Activated CD4-positive, alpha-beta T cell treated with anti-CD3 and anti-CD28 coated beads for 4 hours (primary cell): ENCODE data around the gene TPD52L1.

Experiments
- DNase-seq, 2 donors: peaks; one replicate each; pipeline ENCODE4 v3.0.0-alpha.2; 2020

TPD52L1 gene

DNA sequence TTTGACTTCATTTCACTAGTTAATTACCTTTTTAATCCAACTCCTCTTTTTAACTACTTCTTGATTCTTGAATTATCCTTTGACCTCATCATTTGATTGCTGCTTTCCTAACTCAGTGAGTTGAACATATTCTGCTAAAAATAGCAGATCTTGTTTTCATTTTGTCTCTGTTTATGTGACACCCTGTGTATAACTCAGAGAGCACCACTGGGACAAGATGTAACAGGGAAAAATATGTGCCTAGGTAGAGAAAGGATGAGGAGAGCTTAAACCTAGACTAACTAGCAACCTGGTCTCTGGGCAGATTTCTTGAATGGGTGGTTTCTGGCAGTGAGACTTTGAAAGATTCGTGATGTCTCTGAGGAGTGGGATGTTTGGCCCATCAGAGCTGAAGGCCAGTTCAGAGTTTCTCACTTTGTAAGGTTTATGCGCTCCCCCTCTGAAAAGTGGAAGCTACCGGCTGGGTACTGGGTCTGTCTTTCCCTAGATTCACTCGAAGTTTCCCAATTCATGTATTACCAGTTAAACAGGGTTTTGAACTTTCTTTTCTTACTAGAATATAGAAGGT lies 61.8 kb downstream of the TPD52L1 start:
- no peak for DNase-seq

DNA sequence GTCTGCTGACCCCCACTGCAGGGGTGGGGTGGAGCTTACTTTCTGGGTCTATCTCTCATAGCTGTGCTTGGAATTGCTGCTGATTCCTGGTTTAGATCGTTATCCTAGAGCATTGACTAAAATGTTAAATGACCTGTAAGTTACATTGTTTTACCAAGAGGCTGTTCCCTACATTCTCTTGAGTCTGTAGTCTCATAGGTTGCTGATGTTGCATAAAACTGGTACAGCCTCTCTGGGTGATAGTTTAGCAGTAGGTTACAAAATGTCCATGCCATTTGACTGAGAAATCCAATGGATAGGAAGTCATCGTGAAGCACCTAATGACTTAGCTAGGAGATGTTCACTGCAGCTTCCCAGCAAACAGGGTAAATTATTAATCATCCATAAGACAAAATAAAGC lies 62.4 kb downstream of the TPD52L1 start:
- DNase-seq: no peak

DNA sequence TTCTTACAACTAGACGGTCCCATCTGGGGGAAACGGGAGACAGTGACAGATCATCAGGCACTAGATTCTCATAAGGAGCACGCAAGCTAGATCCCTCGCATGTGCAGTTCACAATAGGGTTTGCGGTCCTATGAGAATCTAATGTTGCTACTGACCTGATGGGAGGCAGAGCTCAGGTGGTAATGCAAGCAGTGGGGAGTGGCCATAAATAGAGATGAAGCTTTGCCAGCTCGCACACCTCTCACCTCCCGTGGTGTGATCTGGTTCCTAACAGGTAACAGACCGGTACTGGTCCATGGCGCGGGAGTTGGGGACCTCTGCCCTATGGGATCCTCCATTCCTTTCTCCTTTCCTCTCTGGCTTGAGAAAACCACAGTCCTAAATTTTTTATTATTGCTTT lies 63.8 kb downstream of the TPD52L1 start:
- DNase-seq: no peak

DNA sequence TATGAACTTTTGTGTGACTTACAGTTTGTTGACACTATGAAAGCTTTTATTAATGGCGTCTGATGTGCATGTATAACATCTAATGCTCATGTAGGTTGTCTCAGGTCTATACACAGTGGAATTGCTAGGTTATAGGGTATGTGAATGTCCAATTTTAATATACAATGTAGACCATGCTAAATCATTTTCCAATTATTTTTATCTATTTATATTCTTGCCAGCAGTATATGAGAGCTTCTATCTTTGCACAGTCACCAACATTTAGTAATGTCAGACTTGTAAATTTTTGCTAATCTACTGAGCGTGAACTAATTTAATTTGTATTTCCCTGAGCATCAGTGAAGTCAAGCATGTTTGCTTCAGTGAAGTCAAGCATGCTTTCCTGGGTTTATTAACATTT lies 64.4 kb downstream of the TPD52L1 start:
- DNase-seq: no peak

DNA sequence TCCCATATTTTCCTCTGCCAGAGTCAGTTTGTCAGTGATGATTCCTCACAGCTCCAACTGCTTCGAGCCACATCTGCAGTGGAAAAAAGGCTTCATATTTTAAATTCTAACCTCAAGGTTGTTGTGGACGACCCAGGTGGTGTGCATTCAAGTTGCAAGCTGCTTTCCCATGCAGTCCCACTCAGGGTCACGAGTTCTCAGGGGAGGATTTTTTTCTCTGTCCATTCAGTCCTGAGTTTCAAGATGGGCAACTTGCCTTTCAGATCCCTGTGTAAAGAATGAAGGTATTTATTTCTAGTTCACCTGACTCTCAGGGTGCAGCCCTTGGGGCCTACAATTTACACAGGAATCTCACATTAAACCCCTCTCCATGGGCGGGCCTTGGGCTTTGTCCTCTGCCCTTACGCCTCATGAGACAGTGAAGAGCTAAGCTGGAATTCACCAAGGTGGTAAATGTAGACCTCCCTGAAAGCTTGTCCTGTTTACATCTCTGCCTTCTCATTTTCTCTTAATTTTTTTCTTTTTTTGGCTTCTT lies 65.9 kb downstream of the TPD52L1 start:
- DNase-seq: no peak

DNA sequence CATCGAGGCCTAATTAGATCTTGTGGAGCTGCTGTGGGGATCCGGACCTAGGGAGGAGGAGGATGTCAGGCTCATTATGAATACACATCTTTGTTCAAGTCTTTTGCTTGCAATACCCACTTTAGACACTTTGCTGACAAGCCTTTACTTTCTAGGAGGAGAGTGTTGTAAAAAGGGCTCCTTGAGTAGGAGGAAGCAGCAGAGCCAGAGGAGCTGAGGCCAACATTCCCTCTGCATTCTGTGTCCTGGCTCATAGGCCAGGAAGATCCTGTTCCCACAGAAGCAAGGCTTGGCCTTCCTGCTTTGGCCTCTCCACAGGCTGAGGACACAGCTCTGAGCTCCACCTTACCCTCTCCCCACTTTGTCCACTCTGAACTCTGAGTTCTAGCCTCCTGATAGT lies 67.1 kb downstream of the TPD52L1 start:
- DNase-seq: no peak

DNA sequence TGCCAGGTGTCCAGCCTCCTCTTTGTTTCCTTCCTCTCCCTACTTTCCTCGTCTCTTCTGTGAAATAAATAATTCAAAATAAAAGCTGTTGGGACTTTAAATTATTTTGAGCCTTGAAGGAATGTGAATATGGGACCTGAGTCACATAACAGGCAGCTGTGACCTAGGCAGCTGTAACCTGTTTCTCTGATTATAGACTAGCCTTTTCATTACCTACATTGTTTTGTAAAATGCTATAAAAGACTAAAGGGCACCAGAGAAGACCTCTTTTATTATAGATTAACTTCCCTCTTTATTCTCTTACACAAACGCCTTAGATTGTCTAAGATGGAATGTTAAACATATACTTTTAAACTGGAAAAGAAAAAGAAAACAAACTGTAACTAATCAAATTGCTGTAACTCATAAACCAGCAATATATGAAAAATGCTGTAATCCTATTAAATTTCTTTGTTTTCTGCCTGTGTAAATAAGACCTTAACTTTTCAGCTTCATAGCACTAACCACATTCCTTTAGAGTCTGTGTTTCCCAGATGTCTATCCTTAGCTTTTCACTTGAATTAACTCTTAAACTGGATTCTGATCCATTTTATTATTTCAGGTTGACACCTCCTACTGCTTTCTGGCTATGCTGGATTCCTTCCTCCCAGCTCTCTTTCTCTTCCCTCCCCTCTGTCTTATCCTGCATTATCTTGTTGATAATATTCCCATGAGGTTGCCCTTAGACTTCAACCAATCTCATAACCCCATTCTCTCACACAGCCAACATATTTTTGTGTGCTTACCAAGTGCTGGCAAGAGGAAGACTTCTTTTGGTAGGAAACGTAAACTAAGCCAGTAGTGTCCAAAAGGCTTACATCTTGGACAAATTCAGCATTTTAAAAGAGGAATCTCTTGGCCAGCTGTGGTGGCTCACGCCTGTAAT lies 69.2 kb downstream of the TPD52L1 start:
- DNase-seq: no peak

DNA sequence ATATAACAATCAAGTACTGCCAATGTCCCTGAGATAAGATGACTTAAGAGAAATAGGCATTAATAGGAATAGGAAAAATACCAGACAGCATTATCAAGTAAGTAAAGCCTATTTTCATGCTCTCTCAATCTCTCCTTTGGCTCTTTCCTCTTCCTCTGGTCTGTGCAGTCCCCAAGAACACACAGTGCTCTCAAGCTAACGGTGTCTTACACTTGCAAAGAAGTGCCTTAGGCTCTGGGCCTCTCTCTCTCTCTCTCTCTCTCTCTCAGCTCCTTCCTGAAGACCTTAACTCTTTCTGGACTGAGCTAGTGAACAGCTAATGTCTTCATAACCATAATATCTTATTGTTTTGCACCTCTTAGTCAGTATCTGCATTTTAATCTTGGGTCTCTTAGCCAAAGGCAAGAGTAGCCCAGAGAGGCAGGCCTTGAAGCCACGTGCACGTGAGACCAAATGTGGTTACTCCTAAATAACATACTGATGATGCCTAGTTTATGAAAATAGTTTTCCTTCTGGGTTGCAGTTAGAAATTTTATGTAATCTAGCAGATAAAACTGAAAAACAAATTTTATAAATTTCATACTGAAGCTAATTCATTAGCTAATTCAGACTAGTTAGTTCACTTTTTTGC lies 70.8 kb downstream of the TPD52L1 start:
- no peak for DNase-seq

DNA sequence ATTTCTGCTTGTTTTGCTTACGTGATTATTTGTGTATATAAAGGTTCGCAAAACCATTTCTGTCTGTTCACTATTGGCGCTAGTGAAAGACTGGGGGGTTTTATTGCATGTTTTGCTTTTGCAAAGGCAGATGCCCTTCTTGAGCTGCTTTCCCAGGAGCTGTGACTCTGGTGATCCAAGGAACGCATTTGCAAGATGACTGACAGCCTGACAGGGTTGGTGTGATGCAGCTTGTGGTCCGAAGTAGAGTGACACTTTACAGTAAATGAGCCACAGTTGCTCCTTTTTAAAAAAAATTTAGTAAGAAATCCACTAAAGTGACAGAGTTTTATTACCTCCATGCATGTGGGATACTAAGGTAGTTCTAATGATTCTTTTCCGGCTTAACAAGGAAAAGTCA lies 73.7 kb downstream of the TPD52L1 start:
- no peak for DNase-seq

DNA sequence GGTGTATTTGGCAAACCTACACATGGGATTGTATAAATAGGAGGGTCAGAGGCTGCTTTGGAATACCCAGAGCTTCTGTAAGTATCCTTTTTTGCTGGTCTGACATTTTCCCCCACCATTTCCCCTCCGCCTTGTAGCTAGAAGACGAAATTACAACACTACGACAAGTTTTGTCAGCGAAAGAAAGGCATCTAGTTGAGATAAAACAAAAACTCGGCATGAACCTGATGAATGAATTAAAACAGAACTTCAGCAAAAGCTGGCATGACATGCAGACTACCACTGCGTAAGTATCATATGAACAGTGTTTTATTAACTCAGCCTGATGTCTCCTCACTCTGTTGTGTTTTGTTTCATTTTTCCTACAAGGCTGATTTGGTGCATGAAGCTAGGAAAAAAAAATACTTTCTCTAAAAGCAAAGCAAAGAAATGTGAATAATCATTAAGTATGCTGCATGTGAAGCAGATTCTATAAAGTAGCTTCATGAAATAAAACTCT lies 75.5 kb downstream of the TPD52L1 start:
- no peak for DNase-seq

DNA sequence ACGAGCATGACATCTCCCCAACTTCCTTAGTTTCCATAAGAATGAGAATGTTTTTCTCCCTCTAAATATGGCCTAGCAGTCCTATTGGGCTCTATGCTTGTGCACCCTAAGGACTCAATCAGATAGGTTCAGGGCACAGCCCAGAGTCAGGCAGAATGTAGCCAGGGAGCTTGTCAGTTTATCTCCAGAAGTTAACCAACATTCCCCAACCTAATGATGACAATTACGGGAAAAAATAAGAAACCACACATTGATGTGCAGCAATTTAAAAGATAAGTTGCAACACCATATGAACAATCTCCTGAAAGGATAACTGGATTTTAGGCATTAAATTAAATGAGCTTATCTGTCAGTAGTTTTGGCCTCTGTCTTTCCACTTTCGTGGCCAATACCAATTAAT lies 77.1 kb downstream of the TPD52L1 start:
- no peak for DNase-seq

DNA sequence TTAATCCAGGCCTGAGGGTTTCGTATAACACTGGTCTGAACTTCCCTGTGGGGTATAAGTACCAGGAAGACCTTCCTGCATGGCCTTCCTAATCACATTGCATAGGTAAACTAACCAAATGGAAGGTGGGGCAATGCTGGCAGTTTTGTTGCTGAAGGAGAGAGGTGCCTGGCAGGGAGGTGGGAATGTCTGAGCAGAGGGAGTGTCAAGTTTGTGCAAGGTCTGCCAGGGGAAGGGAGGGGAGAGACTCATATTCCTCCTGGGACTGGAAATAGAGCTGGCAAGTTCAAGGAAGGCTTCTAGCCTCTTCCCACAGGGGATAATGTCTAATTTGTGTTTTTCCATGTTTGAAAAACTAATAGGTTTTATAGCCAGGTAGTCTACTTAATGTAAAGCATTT lies 77.6 kb downstream of the TPD52L1 start:
- DNase-seq: no peak

DNA sequence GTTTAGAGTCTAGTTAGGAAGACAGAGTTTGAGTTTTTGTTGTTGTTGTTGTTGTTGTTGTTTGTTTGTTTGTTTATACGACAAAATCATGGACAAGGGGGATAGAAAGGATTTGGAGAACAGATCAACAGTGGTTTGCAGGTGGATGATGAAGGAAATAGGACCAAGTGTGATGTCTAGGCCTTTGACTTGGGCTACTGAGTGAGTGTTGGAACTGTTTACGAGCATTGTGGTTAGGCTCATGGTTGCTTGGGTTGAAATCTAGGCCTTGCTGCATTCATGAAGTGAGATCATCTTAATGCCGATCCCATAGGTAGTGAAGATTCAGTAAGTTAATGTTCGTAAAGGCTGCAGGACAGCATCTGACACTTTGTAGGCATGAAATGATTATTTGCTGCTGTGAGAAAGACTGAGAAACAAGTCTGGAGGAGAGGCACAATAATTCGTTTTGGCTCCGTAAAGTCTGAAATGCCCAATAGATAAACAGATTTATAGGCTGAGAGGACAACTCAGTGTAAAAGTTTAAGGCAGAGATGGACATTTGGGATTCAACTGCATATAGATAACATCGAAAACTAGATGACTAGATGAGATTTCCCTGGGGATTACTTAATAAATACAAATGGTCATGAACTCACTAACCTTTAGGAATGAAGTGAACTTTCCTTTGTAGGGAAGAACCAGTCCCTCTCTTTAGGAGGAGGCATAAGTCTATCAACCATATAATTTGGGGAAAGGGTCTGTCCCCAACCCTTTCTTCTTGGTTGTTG lies 78.2 kb downstream of the TPD52L1 start:
- DNase-seq: no peak

DNA sequence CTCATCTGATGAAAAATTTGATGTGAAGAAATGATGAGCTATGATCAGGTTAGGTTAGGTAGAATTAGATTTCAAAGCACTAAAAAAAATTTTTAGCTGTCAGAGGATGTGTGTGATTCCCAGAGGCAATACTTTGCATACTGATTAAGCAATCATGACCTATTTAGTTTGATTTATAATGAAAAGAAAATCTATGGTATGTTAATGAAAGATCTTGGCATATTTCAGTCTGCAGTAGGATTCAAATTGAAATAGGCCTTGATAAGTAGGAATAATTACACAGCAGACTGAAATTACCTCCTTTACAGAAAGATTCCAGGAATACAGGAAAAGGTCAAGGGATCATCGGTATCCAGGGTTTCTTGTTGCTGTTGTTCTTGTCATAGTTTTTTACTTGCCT lies 78.9 kb downstream of the TPD52L1 start:
- DNase-seq: no peak

DNA sequence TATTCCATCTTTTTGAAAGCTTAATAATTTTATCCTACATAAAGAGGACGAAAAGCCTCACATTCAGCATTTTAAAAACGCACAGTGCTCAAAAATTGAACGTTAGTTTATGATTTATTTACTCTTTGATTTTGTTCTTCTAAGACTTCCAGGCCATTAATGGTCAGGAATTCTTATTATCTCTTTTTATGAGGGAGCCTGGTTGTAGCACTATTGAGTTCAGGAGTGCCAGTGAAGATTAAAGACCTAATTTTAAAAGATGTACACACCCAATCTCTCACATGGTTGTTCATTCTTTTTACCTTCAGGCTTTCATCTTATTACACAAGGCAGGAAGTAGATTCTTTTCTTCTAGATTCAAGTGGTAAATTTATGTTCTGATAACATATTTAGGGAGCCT lies 79.6 kb downstream of the TPD52L1 start:
- no peak for DNase-seq

DNA sequence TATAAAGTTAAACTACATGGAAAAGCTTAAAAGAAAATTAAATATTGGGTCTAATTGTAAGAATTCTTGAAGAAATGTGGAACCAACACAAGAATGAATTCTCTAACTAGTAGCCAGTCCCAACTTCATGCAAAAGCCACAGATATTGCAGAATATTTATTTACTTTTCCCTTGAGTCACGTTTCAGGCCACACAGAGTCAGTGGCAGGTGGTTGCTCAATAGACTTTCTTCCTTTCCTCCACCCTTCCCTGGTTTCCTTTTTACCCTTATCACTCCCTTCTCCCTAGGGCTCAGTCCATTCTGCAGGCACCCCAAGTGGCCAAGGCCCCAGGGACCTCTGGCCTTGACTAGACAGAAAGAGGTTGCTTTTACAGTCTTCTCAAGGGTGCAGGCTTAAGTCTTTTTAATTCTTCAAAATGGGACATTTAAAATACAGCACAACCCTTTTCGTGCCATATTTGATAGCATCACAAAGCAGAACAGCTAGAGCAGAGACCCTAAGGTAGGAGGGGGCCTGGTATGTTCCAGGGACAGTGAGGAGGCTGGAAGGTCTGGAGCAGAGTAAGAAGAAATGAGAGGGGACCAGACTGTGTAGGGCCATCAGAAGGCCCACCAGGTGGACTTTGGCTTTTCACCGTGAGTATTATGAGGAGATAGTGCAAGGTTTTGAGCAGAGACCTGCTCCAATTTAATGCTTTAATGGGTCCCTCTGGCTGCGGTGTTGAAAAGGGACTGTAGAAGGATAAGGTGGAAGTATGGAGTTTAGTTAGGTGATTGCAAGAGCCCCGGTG lies 83.2 kb downstream of the TPD52L1 start:
- no peak for DNase-seq

DNA sequence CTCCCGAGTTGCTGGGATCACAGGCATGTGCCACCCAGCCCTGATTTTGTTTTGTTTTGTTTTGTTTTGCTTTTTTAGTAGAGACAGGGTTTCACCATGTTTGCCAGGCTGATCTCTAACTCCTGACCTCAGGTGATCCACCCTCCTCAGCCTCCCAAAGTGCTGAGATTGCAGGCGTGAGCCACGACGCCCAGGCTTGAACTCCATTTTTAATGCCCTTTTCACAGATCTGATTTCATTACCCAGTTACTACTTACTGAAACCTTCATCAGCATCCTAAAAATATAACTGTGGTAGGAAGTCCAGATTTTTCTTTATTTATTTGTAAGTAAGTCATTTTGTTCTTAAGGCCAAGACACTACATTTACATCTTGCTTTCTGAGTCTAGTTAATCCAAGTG lies 84.2 kb downstream of the TPD52L1 start:
- no peak for DNase-seq

DNA sequence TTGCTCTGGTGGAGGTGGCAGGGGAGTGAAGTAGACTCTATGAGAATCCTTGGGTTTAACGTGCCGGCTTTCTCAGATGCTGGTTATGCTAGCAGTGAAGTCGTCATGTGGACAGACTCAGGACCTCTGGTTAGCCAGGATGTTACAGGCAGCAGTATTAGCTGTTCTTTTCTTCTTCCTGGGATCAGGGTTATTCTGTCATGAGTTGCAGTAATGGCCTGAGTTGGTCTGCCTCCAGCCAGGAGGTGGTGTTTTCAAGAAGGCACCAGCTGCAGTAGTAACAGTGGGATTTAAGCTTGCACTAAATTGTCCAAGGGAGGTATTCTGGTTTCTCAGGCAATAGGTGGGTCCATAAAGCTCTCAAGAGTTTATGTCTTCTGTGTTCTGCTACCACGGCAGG lies 91.5 kb downstream of the TPD52L1 start:
- DNase-seq: no peak

DNA sequence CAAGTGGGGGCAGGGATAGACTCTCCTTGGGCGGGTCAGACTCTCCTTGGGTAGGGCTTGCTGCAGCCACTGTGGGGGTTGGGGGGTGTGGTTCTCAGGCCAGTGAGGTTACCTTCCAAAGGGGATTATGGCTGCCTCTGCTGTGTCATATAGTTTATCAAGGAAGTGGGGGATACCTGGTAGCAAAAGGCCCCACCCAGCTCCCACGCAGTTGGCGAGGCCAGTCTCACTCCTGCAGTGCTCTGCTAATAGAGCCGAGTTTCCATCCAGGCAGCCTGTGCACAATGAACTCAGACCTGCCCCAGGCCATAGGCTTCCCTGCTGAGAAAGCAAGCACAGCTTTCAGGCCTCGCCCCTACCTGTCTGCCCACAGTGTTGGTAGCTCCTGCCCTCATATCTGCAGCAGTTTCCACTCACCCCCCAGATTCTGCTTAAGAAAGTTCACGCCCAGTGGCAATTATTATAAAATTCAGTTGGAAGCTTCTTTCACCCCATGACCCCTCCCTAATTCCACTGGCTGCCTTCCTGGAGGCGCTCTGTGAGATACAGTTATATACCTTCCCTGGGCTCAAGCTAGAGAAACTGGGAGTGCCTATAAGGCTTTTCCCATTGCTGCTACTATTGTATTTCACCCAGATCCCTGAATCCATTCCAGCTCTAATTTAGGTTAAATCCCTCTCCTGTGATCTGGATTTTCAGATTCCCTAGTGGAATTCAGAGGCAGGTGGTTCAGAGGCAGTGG lies 92.1 kb downstream of the TPD52L1 start:
- no peak for DNase-seq

DNA sequence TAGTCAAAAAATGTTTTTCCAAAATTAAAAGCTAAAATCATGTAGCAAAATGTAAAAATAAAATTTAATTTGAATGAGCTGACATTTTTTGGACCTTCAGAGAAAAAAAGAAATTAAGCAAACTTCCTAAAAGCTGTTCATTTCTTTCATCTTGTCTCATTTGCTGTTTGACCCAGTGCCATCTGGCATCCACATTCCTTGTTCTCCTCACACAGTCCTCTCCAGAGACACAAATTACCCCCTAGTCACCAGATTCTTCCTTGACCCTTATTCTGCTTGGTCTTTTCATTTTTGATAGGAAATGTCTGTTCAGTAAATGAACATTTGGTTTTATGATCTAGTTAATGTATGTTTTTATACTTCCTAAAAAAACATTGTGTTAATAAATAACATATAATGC lies 93.0 kb downstream of the TPD52L1 start:
- no peak for DNase-seq

DNA sequence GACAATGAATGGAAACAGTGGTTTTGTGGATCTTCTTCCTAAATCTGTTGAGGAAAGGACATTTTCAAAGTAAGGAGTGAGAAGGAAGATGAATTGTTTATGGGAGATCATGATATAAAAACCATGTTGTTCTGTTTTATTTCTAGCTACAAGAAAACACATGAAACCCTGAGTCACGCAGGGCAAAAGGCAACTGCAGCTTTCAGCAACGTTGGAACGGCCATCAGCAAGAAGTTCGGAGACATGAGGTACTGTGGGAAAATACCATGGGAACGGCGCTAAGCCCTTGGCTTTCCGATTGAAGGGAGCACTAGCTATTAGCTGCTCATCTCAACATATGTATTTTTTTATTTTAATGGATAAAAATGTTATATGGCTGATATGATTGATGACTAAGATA lies 94.6 kb downstream of the TPD52L1 start:
- no peak for DNase-seq
